ENCODE measurements around the gene HORMAD1.
"Not testable (repeated sequence)": the region's sequence is repeated elsewhere in the genome, so short reads cannot be mapped to it uniquely, and the experiment has no call there.

Gene HORMAD1

DNA sequence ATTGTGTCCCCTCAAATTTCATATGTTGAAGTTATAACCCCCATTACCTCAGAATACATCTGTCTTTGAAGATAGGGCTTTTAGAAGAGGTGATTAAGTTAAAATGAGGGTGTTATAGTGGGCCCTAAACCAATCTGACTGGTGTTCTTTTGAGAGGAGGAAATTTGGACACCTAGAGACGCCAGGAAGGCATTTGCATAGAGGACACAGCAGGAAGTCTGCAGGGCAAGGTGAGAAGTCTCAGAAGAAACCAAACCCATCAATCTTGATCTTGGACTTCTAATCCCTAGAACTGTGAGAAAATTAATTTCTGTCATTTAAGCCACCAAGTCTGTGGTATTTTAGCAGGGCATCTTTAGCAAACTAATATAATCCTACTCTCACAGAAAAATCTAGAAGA lies 36.8 kb downstream of the HORMAD1 start:
- TF ChIP-seq, protein P1, sequence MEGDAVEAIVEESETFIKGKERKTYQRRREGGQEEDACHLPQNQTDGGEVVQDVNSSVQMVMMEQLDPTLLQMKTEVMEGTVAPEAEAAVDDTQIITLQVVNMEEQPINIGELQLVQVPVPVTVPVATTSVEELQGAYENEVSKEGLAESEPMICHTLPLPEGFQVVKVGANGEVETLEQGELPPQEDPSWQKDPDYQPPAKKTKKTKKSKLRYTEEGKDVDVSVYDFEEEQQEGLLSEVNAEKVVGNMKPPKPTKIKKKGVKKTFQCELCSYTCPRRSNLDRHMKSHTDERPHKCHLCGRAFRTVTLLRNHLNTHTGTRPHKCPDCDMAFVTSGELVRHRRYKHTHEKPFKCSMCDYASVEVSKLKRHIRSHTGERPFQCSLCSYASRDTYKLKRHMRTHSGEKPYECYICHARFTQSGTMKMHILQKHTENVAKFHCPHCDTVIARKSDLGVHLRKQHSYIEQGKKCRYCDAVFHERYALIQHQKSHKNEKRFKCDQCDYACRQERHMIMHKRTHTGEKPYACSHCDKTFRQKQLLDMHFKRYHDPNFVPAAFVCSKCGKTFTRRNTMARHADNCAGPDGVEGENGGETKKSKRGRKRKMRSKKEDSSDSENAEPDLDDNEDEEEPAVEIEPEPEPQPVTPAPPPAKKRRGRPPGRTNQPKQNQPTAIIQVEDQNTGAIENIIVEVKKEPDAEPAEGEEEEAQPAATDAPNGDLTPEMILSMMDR (conservative IDR thresholded peaks at IDR 0.05; ENCODE audit: low read length), result no peak
- DNase-seq (ENCODE audit: low read depth), result no peak
- H3K4me3 ChIP-seq (ENCODE audit: low read length), result no peak overlapping the region

DNA sequence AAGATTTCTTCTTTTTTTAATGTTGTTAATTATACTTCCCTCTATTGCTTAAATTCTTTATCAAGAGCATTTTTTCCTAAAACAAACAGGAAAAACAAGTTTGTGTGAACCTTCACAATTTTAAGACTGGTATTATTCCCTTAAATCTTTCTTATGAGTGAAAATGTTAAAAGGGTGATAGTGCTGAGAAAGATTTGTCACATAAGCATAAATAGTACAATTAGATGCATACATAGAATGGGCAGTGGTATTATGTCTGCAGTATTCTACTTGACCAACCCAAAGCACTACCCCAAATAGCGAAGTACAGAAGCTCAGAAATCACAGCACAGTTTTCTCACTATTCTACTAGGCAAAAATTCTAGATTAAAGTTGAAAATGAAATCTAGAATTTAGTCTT lies 41.7 kb downstream of the HORMAD1 start:
- no peak overlapping the region for H3K4me3 ChIP-seq (ENCODE audit: low read length)
- TF ChIP-seq, protein P1 (conservative IDR thresholded peaks at IDR 0.05; ENCODE audit: low read length), result no peak
- no peak for DNase-seq (ENCODE audit: low read depth)

DNA sequence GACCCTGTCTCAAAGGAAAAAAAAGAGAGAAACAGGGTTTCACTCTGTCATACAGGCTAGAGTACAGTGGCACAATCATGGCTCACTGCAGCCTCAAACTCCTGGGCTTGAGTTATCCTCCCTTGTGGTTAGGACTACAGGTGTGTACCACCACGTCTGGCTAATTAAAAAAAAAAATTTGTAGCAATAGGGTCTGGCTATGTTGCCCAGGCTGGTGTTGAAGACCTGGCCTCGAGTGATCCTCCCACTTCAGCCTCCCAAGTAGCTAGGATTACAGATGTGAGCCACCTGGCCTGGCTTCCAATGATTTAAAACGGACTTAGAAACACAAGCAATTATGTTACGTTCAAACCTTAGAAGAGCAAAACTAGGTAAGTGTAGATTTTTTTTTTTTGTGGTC lies 45.8 kb downstream of the HORMAD1 start:
- no peak overlapping the region for H3K4me3 ChIP-seq (ENCODE audit: low read length)
- DNase-seq (ENCODE audit: low read depth), result no peak
- TF ChIP-seq, protein P1 (conservative IDR thresholded peaks at IDR 0.05; ENCODE audit: low read length), result no peak

DNA sequence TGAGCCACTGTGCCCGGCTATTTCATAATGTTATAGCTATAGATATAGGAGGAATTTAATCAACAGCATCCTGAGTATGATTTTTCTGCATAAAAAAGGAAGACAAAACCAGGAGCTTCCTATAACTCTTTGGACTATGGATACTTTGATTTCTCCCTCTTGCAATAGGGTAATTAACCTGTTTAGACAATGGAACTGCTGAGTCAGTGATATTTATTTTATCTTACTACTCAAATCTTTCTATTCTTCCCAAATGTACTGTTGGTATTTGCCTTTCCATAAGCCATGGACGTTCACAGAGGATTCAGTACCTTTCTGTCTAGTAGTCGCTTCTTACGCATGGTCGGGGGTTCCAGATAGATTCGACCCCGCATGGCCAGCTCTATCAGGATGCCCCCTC lies 57.4 kb downstream of the HORMAD1 start:
- no peak for DNase-seq (ENCODE audit: low read depth)
- TF ChIP-seq, protein P1 (conservative IDR thresholded peaks at IDR 0.05; ENCODE audit: low read length), result no peak
- no peak overlapping the region for H3K4me3 ChIP-seq (ENCODE audit: low read length)

DNA sequence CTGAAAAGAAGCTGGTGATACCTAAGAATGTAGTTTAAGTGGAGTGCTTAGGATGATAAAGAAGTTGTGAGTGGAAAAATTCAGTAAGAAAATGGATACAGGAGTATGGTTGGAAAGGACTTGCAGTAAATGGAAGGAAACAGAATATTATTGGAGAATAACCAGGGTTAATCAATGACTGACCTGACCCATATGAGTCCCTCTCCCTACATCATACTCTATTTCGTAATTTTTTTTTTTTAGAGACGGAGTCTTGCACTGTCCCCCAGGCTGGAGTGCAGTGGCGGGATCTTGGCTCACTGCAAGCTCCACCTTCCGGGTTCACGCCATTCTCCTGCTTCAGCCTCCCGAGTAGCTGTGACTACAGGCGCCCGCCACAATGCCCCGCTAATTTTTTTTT lies 57.9 kb downstream of the HORMAD1 start:
- TF ChIP-seq, protein P1 (conservative IDR thresholded peaks at IDR 0.05; ENCODE audit: low read length), result no peak
- no peak for DNase-seq (ENCODE audit: low read depth)
- no peak overlapping the region for H3K4me3 ChIP-seq (ENCODE audit: low read length)

DNA sequence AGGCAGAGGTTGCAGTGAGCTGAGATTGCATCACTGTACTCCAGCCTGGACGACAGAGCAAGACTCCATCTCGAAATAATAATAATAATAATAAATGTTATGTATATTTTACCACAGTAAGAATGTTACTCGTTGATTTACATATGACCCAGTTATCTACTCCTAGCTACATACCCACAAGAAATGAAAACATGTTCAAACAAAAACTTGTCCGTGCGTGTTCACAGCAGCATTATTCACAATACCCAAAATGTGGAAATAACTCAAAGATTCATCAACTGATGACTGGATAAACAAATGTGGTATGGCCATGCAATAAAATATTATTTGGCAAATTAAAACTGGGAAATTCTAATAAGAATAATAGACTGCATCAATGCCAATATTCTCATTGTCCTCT lies 59.5 kb downstream of the HORMAD1 start:
- TF ChIP-seq, protein P1 (conservative IDR thresholded peaks at IDR 0.05; ENCODE audit: low read length), result no peak
- DNase-seq (ENCODE audit: low read depth), result no peak
- no peak overlapping the region for H3K4me3 ChIP-seq (ENCODE audit: low read length)

DNA sequence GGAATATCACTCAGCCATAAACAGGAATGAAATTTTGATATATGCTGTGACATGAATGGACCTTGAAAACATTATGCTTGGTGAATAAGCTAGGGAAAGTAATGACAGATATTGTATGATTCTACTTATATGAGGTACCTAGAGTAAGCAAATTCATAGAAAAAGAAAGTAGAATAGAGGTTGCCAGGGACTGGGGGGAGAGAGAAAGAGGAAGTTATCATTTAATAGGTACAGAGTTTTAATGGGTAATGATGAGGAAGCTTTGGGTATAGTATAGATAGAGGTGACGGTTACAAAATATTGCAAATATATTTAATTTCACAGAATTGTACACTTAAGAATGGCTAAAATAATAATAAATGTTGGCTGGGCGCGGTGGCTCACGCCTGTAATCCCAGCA lies 60.1 kb downstream of the HORMAD1 start:
- H3K4me3 ChIP-seq (ENCODE audit: low read length), result no peak overlapping the region
- TF ChIP-seq, protein P1 (conservative IDR thresholded peaks at IDR 0.05; ENCODE audit: low read length), result no peak
- DNase-seq (ENCODE audit: low read depth), result no peak

DNA sequence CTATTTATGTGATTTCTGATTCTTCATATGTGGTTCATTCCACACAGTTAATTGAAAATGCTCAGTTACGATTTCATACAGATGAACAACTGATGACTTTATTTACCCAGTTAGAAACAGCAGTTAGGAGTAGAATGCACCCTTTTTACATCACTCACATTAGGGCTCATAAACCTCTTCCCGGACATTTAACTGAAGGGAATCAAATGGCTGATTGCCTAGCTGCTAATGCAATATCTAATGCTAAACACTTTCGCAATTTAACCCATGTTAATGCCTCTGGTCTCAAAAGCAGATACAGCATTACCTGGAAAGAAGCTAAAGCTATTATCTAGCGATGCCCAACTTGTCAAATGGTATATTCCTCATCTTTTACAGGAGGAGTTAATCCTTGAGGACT lies 63.6 kb downstream of the HORMAD1 start:
- not testable (repeated sequence) for DNase-seq (ENCODE audit: low read depth); H3K4me3 ChIP-seq (ENCODE audit: low read length)

DNA sequence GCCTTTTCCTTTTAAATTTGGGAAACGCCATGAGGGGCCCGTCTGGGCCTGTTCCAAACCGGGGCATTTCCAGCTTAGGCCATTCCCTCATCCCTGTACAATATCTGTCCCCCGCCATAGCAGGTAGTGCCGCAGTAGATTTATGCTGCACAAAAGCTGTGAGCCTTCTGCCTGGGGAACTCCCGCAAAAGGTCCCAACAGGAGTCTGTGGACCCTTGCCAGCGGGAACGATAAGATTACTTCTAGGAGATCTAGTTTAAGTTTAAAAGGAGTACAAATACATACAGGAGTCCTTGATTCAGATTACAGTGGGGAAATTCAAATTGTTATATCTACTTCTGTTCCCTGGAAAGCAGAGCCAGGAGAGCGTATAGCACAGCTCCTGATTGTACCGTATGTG lies 66.1 kb downstream of the HORMAD1 start:
- DNase-seq (ENCODE audit: low read depth); H3K4me3 ChIP-seq (ENCODE audit: low read length): not testable (repeated sequence)
